Left lung (tissue), 10 donors: ENCODE measurements around the gene ZC3H7B. TPM values are rescaled to one million over a fixed set of nuclear protein-coding genes. Genes with fewer than 3 reads are reported as not detected.

Source experiments
- ATAC-seq: fragments of 200-7000 bp; cut with Tn5 transposase; one replicate; pipeline ENCODE4 v1.9.1; 2020; ENCODE audit warnings: moderate library complexity
- DNase-seq, 4 donors: peaks; one replicate each; pipeline ENCODE4 v3.0.0-alpha.2; 2013 to 2020
- H3K27ac ChIP-seq, 2 donors: fragments of 200-600 bp; sonication (generic) in 1 of 2; one replicate each; pipeline versions ENCODE4 v1.5.0 to v1.8.0; 2020 to 2021
- H3K27me3 ChIP-seq, 2 donors: fragments of 200-600 bp; sonication (generic) in 1 of 2; one replicate each; pipeline versions ENCODE4 v1.5.0 to v1.8.0; 2020 to 2021
- H3K36me3 ChIP-seq, 2 donors: fragments of 200-600 bp; sonication (generic) in 1 of 2; one replicate each; pipeline versions ENCODE4 v1.5.0 to v1.8.0; 2020 to 2021
- H3K4me1 ChIP-seq, 2 donors: fragments of 200-600 bp; one replicate each; pipeline ENCODE4 v1.8.0; 2021
- H3K4me3 ChIP-seq, 2 donors: fragments of 200-600 bp; sonication (generic) in 1 of 2; one replicate each; pipeline versions ENCODE4 v1.5.0 to v1.8.0; 2020 to 2021; ENCODE audit warnings: mild to moderate bottlenecking in 1 of 2
- H3K9me3 ChIP-seq, 2 donors: fragments of 200-600 bp; sonication (generic) in 1 of 2; one replicate each; pipeline versions ENCODE4 v1.5.0 to v1.8.0; 2020 to 2021
- CTCF ChIP-seq, 2 donors: fragments of 200-600 bp; sonication (generic) in 1 of 2; IDR thresholded peaks; one replicate each; pipeline versions ENCODE4 v1.5.0 to v1.8.0; 2021; ENCODE audit warnings: antibody characterized with exemption in 2 of 2
- intact Hi-C, 2 donors: fragments of 100-400 bp; cut with DNase I; formaldehyde crosslinking; loops; one replicate each; pipeline versions ENCODE4 v1.11.2 to v1.14.2; 2022
- polyA plus RNA-seq, 6 donors: library from polyadenylated mRNA; unstranded; fragments of 120-200 nt; gene quantifications; one replicate each; pipeline ENCODE4 v1.2.1, GENCODE V29; 2013; ENCODE audit not compliant: insufficient read length in 6 of 6
- total RNA-seq, 2 donors: library from RNA; stranded (reverse); fragmentation: NEBNext Ultra II Directional; extraction: Animal tissue kit (Norgen Biotek cat#: 25700); gene quantifications; one replicate each; pipeline ENCODE4 v1.2.1, GENCODE V29; 2021
- donor health status: DM: no; HTN: yes; CAD: no.
- donor health status: DM: no; HTN: no; CAD: no.

The ZC3H7B gene
- total and polyA plus RNA-seq, 8 donors = 50.4 to 84.1 (median 69.1) TPM

DNA sequence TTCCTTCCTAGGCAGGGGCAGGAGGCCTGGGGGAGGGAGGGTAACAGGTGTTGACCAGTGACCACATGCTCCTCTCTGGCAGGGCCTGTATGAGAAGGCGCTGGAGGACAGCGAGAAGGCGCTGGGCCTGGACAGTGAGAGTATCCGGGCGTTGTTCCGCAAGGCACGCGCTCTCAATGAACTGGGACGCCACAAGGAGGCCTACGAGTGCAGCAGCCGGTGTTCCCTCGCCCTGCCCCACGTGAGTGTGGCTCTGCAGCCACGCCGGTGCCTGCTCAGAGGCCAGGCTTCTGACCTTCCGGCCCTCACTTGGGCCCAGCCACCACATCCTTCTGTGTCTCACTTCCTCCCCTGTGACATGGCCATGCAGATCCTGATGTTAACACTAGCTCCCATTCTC lies 25.8 kb downstream of the ZC3H7B start:
- H3K4me3 ChIP-seq = no peak overlapping the region
- DNase-seq = no peak
- no peak overlapping the region for H3K27ac ChIP-seq
- ATAC-seq = peak; percentile 22
- no peaks in the 10 kb centered on the region for H3K27me3 ChIP-seq
- intact Hi-C loops = no loop called here
- H3K9me3 ChIP-seq = no peaks in the 10 kb centered on the region
- peaks cover 0 to 90% of the 10 kb centered on the region in 2 donors for H3K36me3 ChIP-seq
- no peak for TF ChIP-seq CTCF (IDR thresholded peaks at IDR 0.05)
- H3K4me1 ChIP-seq = no peaks in the 10 kb centered on the region

- intact Hi-C loops = no loop called here
- TF ChIP-seq CTCF (IDR thresholded peaks at IDR 0.05) = no peak
- Histone ChIP-seq H3K9me3 (no peaks in the 10 kb centered on the region), H3K27me3 (no peaks in the 10 kb centered on the region), H3K4me3 (no peak overlapping the region), H3K36me3 (peaks cover 0 to 97% of the 10 kb centered on the region in 2 donors), H3K27ac (no peak overlapping the region), H3K4me1 (no peaks in the 10 kb centered on the region)
- ATAC-seq (no peak), DNase-seq (no peak)
These were observed 28.8 kb downstream of the ZC3H7B start for GRCh38 chr22:41330169-41330568.

GRCh38 chr22:41332217-41332939 lies 31.1 kb downstream of the ZC3H7B start:
- no peaks in the 10 kb centered on the region for H3K27me3 ChIP-seq
- no peak for TF ChIP-seq CTCF (IDR thresholded peaks at IDR 0.05)
- intact Hi-C loops = no loop called here
- DNase-seq (no peak), ATAC-seq (no peak)
- no peaks in the 10 kb centered on the region for H3K9me3 ChIP-seq
- no peak overlapping the region for H3K27ac ChIP-seq
- H3K4me1 ChIP-seq = no peaks in the 10 kb centered on the region
- no peak overlapping the region for H3K4me3 ChIP-seq
- peaks cover 0 to 95% of the 10 kb centered on the region in 2 donors for H3K36me3 ChIP-seq

- intact Hi-C loops = no loop called here
- DNase-seq (no peak), ATAC-seq (no peak)
- Histone ChIP-seq H3K27ac (no peak overlapping the region), H3K27me3 (no peaks in the 10 kb centered on the region), H3K4me3 (no peak overlapping the region), H3K9me3 (no peaks in the 10 kb centered on the region), H3K4me1 (no peaks in the 10 kb centered on the region), H3K36me3 (peaks cover 0 to 88% of the 10 kb centered on the region in 2 donors)
- TF ChIP-seq CTCF (IDR thresholded peaks at IDR 0.05) = no peak
These were observed 32.5 kb downstream of the ZC3H7B start for GRCh38 chr22:41333806-41334205.

DNA sequence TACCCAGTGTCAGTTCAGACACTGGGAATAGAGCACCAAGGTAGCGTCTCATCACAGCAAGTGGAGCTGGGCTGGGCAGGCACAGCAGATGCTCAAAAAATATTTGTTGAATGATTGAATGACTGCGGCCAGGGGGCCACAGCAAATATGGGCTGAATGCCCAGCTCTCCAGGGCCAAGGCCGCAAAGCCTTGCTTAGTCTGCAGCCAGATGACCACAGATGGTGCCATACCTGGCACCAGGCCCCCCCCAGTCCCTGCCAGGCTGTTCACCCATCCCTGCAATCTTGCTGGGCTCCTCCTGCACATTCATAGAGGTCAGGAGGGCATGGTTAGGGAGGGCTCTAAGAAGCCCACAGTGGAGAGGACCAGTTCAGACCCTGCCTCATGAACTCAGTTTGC lies 32.9 kb downstream of the ZC3H7B start:
- Histone ChIP-seq H3K36me3 (peaks cover 0 to 88% of the 10 kb centered on the region in 2 donors), H3K9me3 (no peaks in the 10 kb centered on the region), H3K27ac (no peak overlapping the region), H3K4me1 (no peaks in the 10 kb centered on the region), H3K27me3 (no peaks in the 10 kb centered on the region), H3K4me3 (no peak overlapping the region)
- ATAC-seq = no peak
- intact Hi-C loops = no loop called here
- no peak for TF ChIP-seq CTCF (IDR thresholded peaks at IDR 0.05)
- no peak for DNase-seq
